GM23338 (cell line): Measurements from ENCODE around the gene NR2C1. TPM values are rescaled to one million over a fixed set of nuclear protein-coding genes. Genes with fewer than 3 reads are reported as not detected.
"Not testable (repeated sequence)": the region's sequence is repeated elsewhere in the genome, so short reads cannot be mapped to it uniquely, and the experiment has no call there.

Source experiments
- ATAC-seq: fragments of 200-7000 bp; cut with Tn5 transposase; 3 replicates; pipeline ENCODE4 v1.9.1; 2020
- DNase-seq: peaks from one replicate; pipeline ENCODE4 v3.0.0-alpha.2; 2015; ENCODE audit warnings: low spot score
- H2AFZ ChIP-seq: fragments of 200-600 bp; sonication (generic); 2 replicates; pipeline ENCODE4 v1.8.0; 2016; ENCODE audit warnings: antibody characterized with exemption, mild to moderate bottlenecking, moderate library complexity
- H3F3A ChIP-seq: fragments of 200-600 bp; sonication (generic); replicated peaks from 2 replicates; pipeline ENCODE4 v1.8.0; 2017; ENCODE audit warnings: antibody characterized with exemption, mixed run types, low read depth
- H3K27ac ChIP-seq: fragments of 200-600 bp; sonication (generic); 2 replicates; pipeline ENCODE4 v1.6.1; 2016; ENCODE audit warnings: low read depth
- H3K27me3 ChIP-seq: fragments of 200-600 bp; sonication (generic); 2 replicates; pipeline ENCODE4 v1.8.0; 2016; ENCODE audit warnings: mild to moderate bottlenecking, mixed run types, moderate library complexity; ENCODE audit not compliant: insufficient read depth
- H3K36me3 ChIP-seq: fragments of 200-600 bp; sonication (generic); 2 replicates; pipeline ENCODE4 v1.8.0; 2016; ENCODE audit warnings: mild to moderate bottlenecking; ENCODE audit not compliant: insufficient read depth
- H3K4me1 ChIP-seq: fragments of 200-600 bp; sonication (generic); 2 replicates; pipeline ENCODE4 v1.8.0; 2016; ENCODE audit warnings: mild to moderate bottlenecking, moderate library complexity; ENCODE audit not compliant: insufficient read depth
- H3K4me2 ChIP-seq: fragments of 200-600 bp; sonication (generic); 2 replicates; pipeline ENCODE4 v1.7.1; 2017; ENCODE audit warnings: mixed run types
- H3K4me3 ChIP-seq: fragments of 200-600 bp; sonication (generic); 2 replicates; pipeline ENCODE4 v1.6.1; 2016; ENCODE audit warnings: mixed run types
- H3K79me2 ChIP-seq: fragments of 200-600 bp; sonication (generic); replicated peaks from 2 replicates; pipeline ENCODE4 v1.8.0; 2017; ENCODE audit warnings: mild to moderate bottlenecking; ENCODE audit not compliant: insufficient read depth
- H3K9me2 ChIP-seq: fragments of 200-600 bp; sonication (generic); 2 replicates; pipeline ENCODE4 v1.8.0; 2017; ENCODE audit not compliant: insufficient read depth
- H4K20me1 ChIP-seq: fragments of 200-600 bp; sonication (generic); replicated peaks from 2 replicates; pipeline ENCODE4 v1.8.0; 2017; ENCODE audit warnings: mild to moderate bottlenecking; ENCODE audit not compliant: insufficient read depth
- H3K27ac Mint-ChIP-seq: 2 replicates; pipeline ENCODE4 v1.8.0; 2020; ENCODE audit warnings: inconsistent platforms, mild to moderate bottlenecking, moderate library complexity, mixed read lengths
- H3K27me3 Mint-ChIP-seq: 3 replicates; pipeline ENCODE4 v1.8.0; 2022; ENCODE audit warnings: low read depth, mild to moderate bottlenecking, moderate library complexity, mixed read lengths, inconsistent platforms; ENCODE audit not compliant: insufficient read depth, poor library complexity
- H3K36me3 Mint-ChIP-seq: 3 replicates; pipeline ENCODE4 v1.8.0; 2021; ENCODE audit warnings: low read depth, mild to moderate bottlenecking, inconsistent platforms, moderate library complexity, mixed read lengths
- H3K4me1 Mint-ChIP-seq: 3 replicates; pipeline ENCODE4 v1.8.0; 2020; ENCODE audit warnings: mild to moderate bottlenecking, inconsistent platforms, mixed read lengths
- H3K4me3 Mint-ChIP-seq: 3 replicates; pipeline ENCODE4 v1.8.0; 2021; ENCODE audit warnings: moderate library complexity, mild to moderate bottlenecking, inconsistent platforms, mixed read lengths
- H3K9me3 Mint-ChIP-seq: 3 replicates; pipeline ENCODE4 v1.8.0; 2020; ENCODE audit warnings: moderate library complexity, mild to moderate bottlenecking, inconsistent platforms, mixed read lengths
- CREB1 ChIP-seq: fragments of 250-450 bp; sonication (Bioruptor Pico); IDR thresholded peaks from 2 replicates; pipeline ENCODE4 v1.5.0; 2020; ENCODE audit warnings: low read depth, mild to moderate bottlenecking, moderate library complexity
- EZH2 ChIP-seq: fragments of 200-600 bp; sonication (generic); IDR thresholded peaks from one replicate; pipeline ENCODE4 v1.8.0; 2017; ENCODE audit warnings: antibody characterized with exemption, mild to moderate bottlenecking, low read depth; ENCODE audit not compliant: unreplicated experiment
- NANOG ChIP-seq: IDR thresholded peaks from 2 replicates; pipeline ENCODE4 v1.6.1; 2016; ENCODE audit warnings: antibody characterized with exemption, borderline replicate concordance
- POLR2AphosphoS5 ChIP-seq: IDR thresholded peaks from 2 replicates; pipeline ENCODE4 v1.6.1; 2016; ENCODE audit warnings: antibody characterized with exemption, low read depth
- STAT1 ChIP-seq: IDR thresholded peaks from one replicate; pipeline ENCODE4 v1.6.1; 2016; ENCODE audit warnings: antibody characterized with exemption; ENCODE audit not compliant: unreplicated experiment
- ZNF114 ChIP-seq: fragments of 250-450 bp; sonication (Bioruptor Pico); IDR thresholded peaks from 2 replicates; pipeline ENCODE4 v1.5.0; 2020; ENCODE audit warnings: mild to moderate bottlenecking, moderate library complexity
- ZNF331 ChIP-seq: fragments of 250-450 bp; sonication (Bioruptor Pico); IDR thresholded peaks from 2 replicates; pipeline ENCODE4 v1.5.0; 2020; ENCODE audit warnings: low read depth, mild to moderate bottlenecking, moderate library complexity
- ZNF462 ChIP-seq: fragments of 250-450 bp; sonication (Bioruptor Pico); IDR thresholded peaks from 2 replicates; pipeline ENCODE4 v1.5.0; 2020; ENCODE audit warnings: mild to moderate bottlenecking, moderate library complexity
- polyA plus RNA-seq: library from polyadenylated mRNA; unstranded; fragments of >200 nt; fragmentation: Nextera tagmentation; extraction: Ambion mirVana; gene quantifications from 2 replicates; pipeline ENCODE4 v1.2.1, GENCODE V29; 2016
- total RNA-seq: library from RNA; depleted of rRNA; stranded (reverse); fragments of >200 nt; shearing (Covaris generic); gene quantifications from 2 replicates; pipeline ENCODE4 v1.2.3, GENCODE V29; 2014
- TF ChIP-seq, protein P1 (sequence below), 2 experiments: fragments of 200-600 bp in 1 of 2; sonication (generic) in 1 of 2; conservative IDR thresholded peaks; 2 replicates each; pipeline versions ENCODE4 v1.5.1 to v1.6.1; 2016 to 2017; ENCODE audit warnings: antibody characterized with exemption in 2 of 2, low read depth in 2 of 2, mild to moderate bottlenecking in 2 of 2, moderate library complexity in 1 of 2

NR2C1 gene
- total and polyA plus RNA-seq, 2 experiments from 2014 or later = 41.1 to 45.3 TPM

DNA sequence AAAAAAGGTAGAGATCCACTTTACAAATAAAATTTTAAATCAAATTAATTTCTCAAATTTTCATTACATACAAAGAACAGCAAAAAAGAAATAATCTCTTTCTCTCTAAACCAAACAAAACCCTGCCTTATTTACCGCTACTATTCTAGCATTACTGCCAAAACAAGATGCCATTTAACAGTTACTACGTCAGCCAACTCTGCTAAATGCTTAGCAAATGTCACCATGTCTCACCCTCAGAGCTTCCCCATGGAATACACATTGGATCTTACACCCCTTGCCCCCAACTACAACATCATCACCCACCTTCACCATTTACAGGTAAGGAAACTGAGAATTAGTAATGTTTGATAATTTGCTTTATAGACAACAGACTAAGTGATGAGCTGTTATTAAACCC is 23.0 kb upstream of the NR2C1 start (continued):
- no peak for TF ChIP-seq ZNF462 (CRISPR knock-in tag)
- TF ChIP-seq ZNF114 (CRISPR knock-in tag) = no peak
- TF ChIP-seq ZNF331 = no peak
- no peak for TF ChIP-seq STAT1
- no peak for TF ChIP-seq POLR2AphosphoS5
- no peak for TF ChIP-seq NANOG
- TF ChIP-seq, protein P1, sequence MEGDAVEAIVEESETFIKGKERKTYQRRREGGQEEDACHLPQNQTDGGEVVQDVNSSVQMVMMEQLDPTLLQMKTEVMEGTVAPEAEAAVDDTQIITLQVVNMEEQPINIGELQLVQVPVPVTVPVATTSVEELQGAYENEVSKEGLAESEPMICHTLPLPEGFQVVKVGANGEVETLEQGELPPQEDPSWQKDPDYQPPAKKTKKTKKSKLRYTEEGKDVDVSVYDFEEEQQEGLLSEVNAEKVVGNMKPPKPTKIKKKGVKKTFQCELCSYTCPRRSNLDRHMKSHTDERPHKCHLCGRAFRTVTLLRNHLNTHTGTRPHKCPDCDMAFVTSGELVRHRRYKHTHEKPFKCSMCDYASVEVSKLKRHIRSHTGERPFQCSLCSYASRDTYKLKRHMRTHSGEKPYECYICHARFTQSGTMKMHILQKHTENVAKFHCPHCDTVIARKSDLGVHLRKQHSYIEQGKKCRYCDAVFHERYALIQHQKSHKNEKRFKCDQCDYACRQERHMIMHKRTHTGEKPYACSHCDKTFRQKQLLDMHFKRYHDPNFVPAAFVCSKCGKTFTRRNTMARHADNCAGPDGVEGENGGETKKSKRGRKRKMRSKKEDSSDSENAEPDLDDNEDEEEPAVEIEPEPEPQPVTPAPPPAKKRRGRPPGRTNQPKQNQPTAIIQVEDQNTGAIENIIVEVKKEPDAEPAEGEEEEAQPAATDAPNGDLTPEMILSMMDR (conservative IDR thresholded peaks at IDR 0.05; ENCODE audit: low read depth in 2 of 2) = no peak
- no peak for TF ChIP-seq EZH2
- TF ChIP-seq CREB1 (CRISPR knock-in tag) = no peak

GRCh38 chr12:95095866-95096265 is 22.4 kb upstream of the NR2C1 start:
- H2AFZ ChIP-seq = not testable (repeated sequence)

More at GRCh38 chr12:95095866-95096265, 22.4 kb upstream of the NR2C1 start:
- H4K20me1 ChIP-seq, H3K27me3 ChIP-seq, H3K27ac Mint-ChIP-seq, H3K9me3 Mint-ChIP-seq, H3F3A ChIP-seq, H3K4me1 ChIP-seq, H3K27ac ChIP-seq, H3K79me2 ChIP-seq, ATAC-seq, H3K4me2 ChIP-seq, H3K4me3 Mint-ChIP-seq, H3K9me2 ChIP-seq, DNase-seq, H3K4me1 Mint-ChIP-seq, H3K27me3 Mint-ChIP-seq, H3K4me3 ChIP-seq: not testable (repeated sequence)
- peaks cover 16% of the 10 kb centered on the region; the same call in 1 of the 2 replicates for H3K36me3 ChIP-seq
- H3K36me3 Mint-ChIP-seq = peaks cover 36% of the 10 kb centered on the region
